IPS-20b (cell line): ENCODE measurements around the gene VWA8.

Experiments
- H3K27ac ChIP-seq: one replicate; pipeline ENCODE4 v1.5.1; 2013; ENCODE audit warnings: low read length
- H3K27me3 ChIP-seq: 2 replicates; pipeline ENCODE4 v1.6.1; 2013; ENCODE audit warnings: mild to moderate bottlenecking, low read length, inconsistent platforms; ENCODE audit not compliant: insufficient read depth
- H3K36me3 ChIP-seq: 2 replicates; pipeline ENCODE4 v1.6.1; 2013; ENCODE audit warnings: low read depth, mild to moderate bottlenecking, inconsistent platforms, low read length, moderate library complexity; ENCODE audit not compliant: insufficient read depth
- H3K4me1 ChIP-seq: 2 replicates; pipeline ENCODE4 v1.6.1; 2013; ENCODE audit warnings: mild to moderate bottlenecking, control low read depth, inconsistent platforms, low read length, moderate library complexity; ENCODE audit not compliant: insufficient read depth
- H3K4me3 ChIP-seq: 2 replicates; pipeline ENCODE4 v1.5.1; 2013; ENCODE audit warnings: mild to moderate bottlenecking, low read length, inconsistent platforms
- H3K9ac ChIP-seq: 2 replicates; pipeline ENCODE4 v1.6.1; 2013; ENCODE audit warnings: low read depth, mild to moderate bottlenecking, inconsistent platforms, low read length, moderate library complexity
- H3K9me3 ChIP-seq: 2 replicates; pipeline ENCODE4 v1.6.1; 2013; ENCODE audit warnings: mild to moderate bottlenecking, low read depth, low read length, inconsistent platforms; ENCODE audit not compliant: insufficient read depth

The VWA8 gene

DNA sequence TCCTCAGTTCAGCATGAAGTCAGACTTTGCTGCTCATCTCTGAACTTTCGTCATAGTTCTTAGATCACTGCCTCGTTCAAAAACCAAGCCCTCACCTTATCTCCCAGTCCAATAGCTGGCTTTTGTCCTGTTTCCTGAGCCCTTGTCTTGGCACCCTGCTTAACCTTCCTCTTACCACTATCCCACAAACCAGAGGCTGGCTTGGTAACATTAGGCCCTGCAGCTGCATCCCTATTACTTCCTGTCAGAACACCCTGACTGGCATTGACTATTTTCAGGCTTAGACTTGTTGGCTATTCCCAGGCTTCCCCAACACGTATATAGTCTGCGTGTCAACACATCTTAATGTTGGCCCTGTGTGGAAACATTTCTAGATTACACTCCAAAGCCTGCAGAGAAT lies 172.4 kb downstream of the VWA8 start:
- Histone ChIP-seq H3K27me3 (no peaks in the 10 kb centered on the region), H3K9me3 (no peaks in the 10 kb centered on the region), H3K9ac (no peak overlapping the region), H3K4me3 (no peak overlapping the region), H3K27ac (no peak overlapping the region), H3K4me1 (no peaks in the 10 kb centered on the region), H3K36me3 (no peaks in the 10 kb centered on the region)

DNA sequence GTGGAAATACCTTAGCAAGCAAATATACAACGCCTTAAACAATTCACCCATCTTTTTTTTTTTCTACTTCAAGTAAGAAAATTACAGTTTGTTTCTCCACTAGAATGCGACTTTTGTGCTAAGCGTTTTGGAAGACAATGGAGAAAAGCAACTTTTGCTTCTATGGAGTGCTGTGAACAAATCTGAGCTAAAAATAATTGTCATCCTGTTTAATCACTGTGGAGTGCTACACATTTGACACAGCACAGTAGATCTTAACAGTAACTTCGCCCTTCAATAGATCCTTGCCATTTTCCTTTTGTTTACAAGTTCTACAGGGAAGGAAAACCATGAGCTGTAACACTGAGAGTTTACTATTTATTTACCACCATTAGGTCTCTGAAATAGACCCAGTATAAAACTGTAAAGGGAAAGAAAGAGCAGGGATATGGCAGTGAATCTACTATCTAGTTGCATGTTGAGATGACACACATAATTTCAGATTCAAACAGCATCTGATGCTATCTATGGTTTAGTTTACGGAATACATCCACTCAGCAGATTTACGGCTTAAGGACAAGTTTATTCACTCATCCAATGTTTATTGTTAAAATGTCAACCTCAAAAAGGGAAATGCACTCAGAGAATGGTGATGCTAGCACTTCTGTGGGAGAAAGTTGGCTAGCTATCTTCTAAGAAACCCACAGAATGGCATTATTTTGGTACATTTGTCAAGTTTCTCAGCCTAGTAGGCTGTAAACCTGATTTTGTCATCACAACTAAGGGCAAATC lies 175.3 kb downstream of the VWA8 start:
- Histone ChIP-seq H3K36me3 (no peaks in the 10 kb centered on the region), H3K4me1 (0 out of 2 replicates have a peak, but pooled peaks cover 3% of the 10 kb centered on the region), H3K9ac (no peak overlapping the region), H3K4me3 (no peak overlapping the region), H3K27ac (no peak overlapping the region), H3K9me3 (no peaks in the 10 kb centered on the region), H3K27me3 (no peaks in the 10 kb centered on the region)

DNA sequence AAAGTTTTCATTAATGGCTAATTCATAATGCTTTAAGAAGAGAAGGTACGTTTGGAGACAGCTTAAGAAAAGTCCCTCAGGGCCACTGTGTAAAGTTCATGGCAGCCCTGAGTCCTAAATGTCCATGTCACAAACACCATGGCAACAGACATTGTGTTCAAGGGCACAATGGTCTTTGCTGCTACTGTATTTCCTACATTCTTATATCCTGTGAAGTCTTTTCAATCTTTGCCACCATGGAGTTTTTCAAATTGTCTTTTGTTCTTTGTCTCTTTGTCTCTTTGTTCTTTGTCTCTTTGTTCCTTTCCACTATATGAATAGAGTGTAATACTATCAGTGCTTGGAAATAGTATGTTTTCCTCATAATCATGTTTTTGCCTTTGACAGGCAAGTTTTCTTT lies 178.8 kb downstream of the VWA8 start:
- Histone ChIP-seq H3K27me3 (no peaks in the 10 kb centered on the region), H3K4me1 (0 out of 2 replicates have a peak, but pooled peaks cover 3% of the 10 kb centered on the region), H3K27ac (no peak overlapping the region), H3K9ac (no peak overlapping the region), H3K9me3 (no peaks in the 10 kb centered on the region), H3K4me3 (no peak overlapping the region), H3K36me3 (no peaks in the 10 kb centered on the region)

DNA sequence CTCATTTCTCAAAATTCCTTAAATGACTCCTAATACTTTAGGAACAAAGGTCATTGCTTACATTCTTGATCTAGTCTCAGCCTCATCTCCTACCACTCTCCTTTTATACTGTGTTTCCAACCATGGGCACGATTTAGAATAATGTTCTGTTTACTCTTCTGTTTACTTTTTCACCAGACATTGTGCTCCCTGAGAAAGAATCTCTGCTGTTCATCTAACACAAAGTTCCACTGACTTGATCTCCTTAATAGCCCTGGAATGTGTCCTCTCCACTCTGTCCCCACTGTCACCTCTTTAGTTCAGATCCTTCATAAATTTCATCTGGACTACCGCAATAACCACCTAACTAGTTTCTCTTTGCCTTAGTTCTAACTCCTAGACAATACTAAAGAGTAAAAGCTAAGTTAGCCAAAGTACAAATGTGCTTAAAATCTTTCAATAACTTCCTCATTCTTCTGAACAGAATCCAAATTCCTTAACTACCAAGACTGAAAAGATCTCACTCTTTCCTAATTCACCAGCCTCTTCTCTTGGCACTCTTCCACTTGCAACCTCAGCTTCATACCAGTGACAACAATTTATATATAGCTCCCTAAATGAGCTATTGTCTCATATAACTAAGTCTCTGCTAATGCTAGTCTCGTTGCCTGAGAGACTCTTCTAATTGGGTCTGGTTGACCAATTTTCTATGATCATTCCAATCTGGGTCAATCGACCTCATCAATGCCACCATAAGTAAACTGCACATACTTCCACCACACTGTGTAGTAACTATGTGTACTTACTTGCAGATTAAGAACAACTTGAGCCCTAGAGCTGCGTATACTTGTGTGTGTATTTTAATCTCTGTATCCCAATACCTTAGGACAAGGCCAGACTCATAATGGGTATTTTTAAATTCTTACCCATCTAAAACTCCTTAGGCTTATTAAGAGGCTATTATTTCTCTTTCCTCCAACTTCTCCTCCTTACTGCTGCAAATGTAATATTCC lies 179.9 kb downstream of the VWA8 start:
- H3K9ac ChIP-seq = no peak overlapping the region
- no peak overlapping the region for H3K27ac ChIP-seq
- 0 out of 2 replicates have a peak, but pooled peaks cover 3% of the 10 kb centered on the region for H3K4me1 ChIP-seq
- H3K36me3 ChIP-seq = no peaks in the 10 kb centered on the region
- no peak overlapping the region for H3K4me3 ChIP-seq
- no peaks in the 10 kb centered on the region for H3K27me3 ChIP-seq
- H3K9me3 ChIP-seq = no peaks in the 10 kb centered on the region

- Histone ChIP-seq H3K27ac (no peak overlapping the region), H3K27me3 (no peaks in the 10 kb centered on the region), H3K9me3 (no peaks in the 10 kb centered on the region)
These were observed 185.7 kb downstream of the VWA8 start for GRCh38 chr13:41775251-41775650.

DNA sequence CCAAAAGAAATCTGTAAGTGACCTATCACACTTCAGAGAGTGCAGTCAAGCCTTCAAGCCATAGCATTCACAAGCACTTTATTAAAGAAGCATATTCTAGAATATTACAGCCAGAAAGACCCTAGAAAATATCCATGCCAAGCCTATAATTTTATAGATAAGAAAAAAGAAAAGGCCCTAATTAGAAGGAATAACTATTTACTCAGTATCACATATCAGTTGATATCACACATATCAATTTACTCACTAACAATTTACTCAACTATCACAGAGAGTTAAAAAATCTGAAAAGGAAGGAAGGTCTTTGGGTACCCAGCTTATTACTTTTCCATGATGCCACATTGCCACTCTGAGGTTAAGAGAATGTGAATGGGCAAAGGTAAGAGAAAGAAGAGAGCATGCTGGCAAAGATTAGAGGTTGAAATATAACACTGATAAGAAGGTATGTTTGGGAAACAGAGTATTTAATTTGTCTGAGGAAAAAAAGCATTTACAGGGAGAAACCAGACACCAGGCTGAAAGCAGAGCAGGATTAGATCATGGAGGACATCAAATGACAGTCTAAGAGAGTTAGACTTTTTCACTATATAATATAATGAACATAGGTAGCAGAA lies 186.2 kb downstream of the VWA8 start:
- no peaks in the 10 kb centered on the region for H3K27me3 ChIP-seq
- no peak overlapping the region for H3K9ac ChIP-seq
- no peaks in the 10 kb centered on the region for H3K4me1 ChIP-seq
- H3K36me3 ChIP-seq = no peaks in the 10 kb centered on the region
- H3K27ac ChIP-seq = no peak overlapping the region
- no peak overlapping the region for H3K4me3 ChIP-seq
- no peaks in the 10 kb centered on the region for H3K9me3 ChIP-seq

More at GRCh38 chr13:41775251-41775650, 185.7 kb downstream of the VWA8 start:
- H3K36me3 ChIP-seq = no peaks in the 10 kb centered on the region
- no peak overlapping the region for H3K4me3 ChIP-seq
- H3K9ac ChIP-seq = no peak overlapping the region
- no peaks in the 10 kb centered on the region for H3K4me1 ChIP-seq

DNA sequence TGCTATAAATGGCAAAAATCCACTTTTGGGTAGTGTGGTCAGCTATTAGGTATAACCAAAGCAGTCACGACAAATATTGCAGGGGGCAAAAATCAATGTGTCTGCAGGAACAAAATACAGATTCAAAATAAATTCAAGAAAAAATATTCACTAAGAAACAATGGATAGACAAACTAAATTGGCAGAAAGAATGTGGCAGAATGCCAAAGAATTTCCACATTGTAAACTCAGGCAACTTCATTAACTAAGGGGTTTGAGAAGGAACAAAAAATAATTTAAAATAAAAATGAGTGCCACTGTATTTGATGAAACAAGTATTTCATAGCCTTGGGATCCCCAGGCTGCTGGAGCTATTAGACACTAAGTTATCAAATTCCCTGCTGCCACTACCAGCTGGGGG lies 193.1 kb downstream of the VWA8 start:
- H3K27me3 ChIP-seq = no peaks in the 10 kb centered on the region
- H3K27ac ChIP-seq = no peak overlapping the region
- no peaks in the 10 kb centered on the region for H3K36me3 ChIP-seq
- H3K4me3 ChIP-seq = no peak overlapping the region
- H3K4me1 ChIP-seq = no peaks in the 10 kb centered on the region
- no peak overlapping the region for H3K9ac ChIP-seq
- H3K9me3 ChIP-seq = no peaks in the 10 kb centered on the region

DNA sequence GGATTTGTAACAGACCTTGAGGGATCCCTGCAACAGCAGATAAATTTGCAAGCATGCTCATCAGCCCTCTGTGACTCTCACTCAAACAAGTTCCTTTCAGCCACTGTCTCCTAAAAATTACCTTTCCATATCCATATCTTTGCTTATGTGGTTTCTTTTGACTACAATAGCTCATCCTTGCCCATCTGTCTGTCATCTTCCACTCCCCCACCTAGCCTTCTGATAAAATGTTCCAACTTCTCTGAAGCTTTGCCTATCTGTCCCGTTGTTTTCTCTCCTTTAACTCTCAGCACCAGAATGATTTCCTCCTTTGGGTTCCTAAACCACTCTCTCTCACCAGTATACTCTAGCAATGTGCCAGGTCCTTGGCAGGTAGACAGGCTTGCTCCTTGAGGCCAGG lies 194.5 kb downstream of the VWA8 start:
- Histone ChIP-seq H3K4me1 (no peaks in the 10 kb centered on the region), H3K27me3 (no peaks in the 10 kb centered on the region), H3K27ac (no peak overlapping the region), H3K36me3 (no peaks in the 10 kb centered on the region), H3K4me3 (no peak overlapping the region), H3K9me3 (no peaks in the 10 kb centered on the region), H3K9ac (no peak overlapping the region)

DNA sequence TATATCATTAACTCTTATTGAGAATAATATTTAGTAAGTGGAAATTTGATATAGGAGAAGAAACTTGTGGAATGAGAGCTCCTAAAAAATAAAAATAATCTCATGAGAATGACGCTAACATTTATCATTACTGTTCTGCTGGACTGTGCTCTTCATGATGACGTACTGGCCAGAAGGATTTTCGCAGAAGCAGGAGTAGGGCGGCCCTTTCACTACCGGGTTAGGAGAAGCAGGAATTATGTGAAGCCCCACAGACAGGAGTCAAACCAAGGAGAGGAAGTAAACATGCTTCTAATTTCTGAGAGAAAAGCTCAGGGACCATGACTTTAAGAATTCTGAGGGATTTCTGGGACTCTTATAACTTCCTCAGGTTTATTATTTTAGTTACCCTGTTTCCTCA lies 195.1 kb downstream of the VWA8 start:
- Histone ChIP-seq H3K4me3 (no peak overlapping the region), H3K9ac (no peak overlapping the region), H3K27ac (no peak overlapping the region), H3K9me3 (no peaks in the 10 kb centered on the region), H3K36me3 (no peaks in the 10 kb centered on the region), H3K4me1 (no peaks in the 10 kb centered on the region), H3K27me3 (no peaks in the 10 kb centered on the region)

DNA sequence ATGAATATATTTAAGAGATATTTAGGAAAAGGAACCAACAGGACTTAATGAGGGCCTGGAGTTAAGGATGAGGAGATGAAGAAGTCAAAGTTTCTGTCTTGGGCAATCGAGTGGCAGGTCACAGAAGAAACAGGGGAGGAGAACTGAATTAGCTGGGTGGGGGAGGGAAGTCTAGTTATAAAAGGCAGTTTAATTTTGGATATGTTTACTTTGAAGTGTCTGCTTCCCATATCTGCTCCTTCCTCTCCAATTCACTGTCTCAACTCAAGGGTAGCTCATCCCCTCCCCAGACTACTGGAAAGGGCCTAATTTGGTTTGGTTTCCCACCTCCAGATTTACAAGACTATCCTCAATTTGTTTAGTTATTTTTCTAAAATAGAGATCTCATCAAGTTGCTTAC lies 195.9 kb downstream of the VWA8 start:
- H3K4me3 ChIP-seq = no peak overlapping the region

GRCh38 chr13:41764558-41764957 lies 196.4 kb downstream of the VWA8 start:
- Histone ChIP-seq H3K27me3 (no peaks in the 10 kb centered on the region), H3K4me1 (no peaks in the 10 kb centered on the region), H3K4me3 (no peak overlapping the region), H3K9me3 (no peaks in the 10 kb centered on the region), H3K27ac (no peak overlapping the region), H3K9ac (no peak overlapping the region), H3K36me3 (no peaks in the 10 kb centered on the region)

More for the DNA sequence above, 195.9 kb downstream of the VWA8 start:
- no peaks in the 10 kb centered on the region for H3K9me3 ChIP-seq
- H3K36me3 ChIP-seq = no peaks in the 10 kb centered on the region
- H3K9ac ChIP-seq = no peak overlapping the region
- no peaks in the 10 kb centered on the region for H3K4me1 ChIP-seq
- H3K27me3 ChIP-seq = no peaks in the 10 kb centered on the region
- H3K27ac ChIP-seq = no peak overlapping the region
